Measurements from ENCODE around the gene GRIA1. TPM values are rescaled to one million over a fixed set of nuclear protein-coding genes. Genes with fewer than 3 reads are reported as not detected.

Gene GRIA1
- total and polyA plus RNA-seq, 2 of the 13 experiments (the other 11 are each of a cell fraction or from before 2014, with no cell fraction given), result not detected

- TF ChIP-seq NFRKB (IDR thresholded peaks at IDR 0.05) (no peak), ZNF317 (CRISPR knock-in tag; IDR thresholded peaks at IDR 0.05) (no peak)
Observed at GRCh38 chr5:153770066-153770465, 279.6 kb downstream of the GRIA1 start (continued).

GRCh38 chr5:153774686-153775085 lies 284.2 kb downstream of the GRIA1 start:
- in situ Hi-C loops (cut with HindIII; ENCODE audit: extremely low pct_ligation_motif_present, low pct_unique_long_range_greater_than_20kb) (no loop called here), intact Hi-C loops (cut with micrococcal nuclease; ENCODE audit: unreplicated experiment) (no loop called here)
- WGBS (ENCODE audit: low lambda C conversion rate), result 0% methylated on average over 1 of the region's 1 CpG
- no peak for TF ChIP-seq SP4 (CRISPR knock-in tag; IDR thresholded peaks at IDR 0.05)
- no peak for TF ChIP-seq RFXAP (CRISPR knock-in tag; IDR thresholded peaks at IDR 0.05; ENCODE audit: borderline replicate concordance)
- no peak for TF ChIP-seq XBP1 (CRISPR knock-in tag; IDR thresholded peaks at IDR 0.05)
- no peak for TF ChIP-seq ZNF816 (CRISPR knock-in tag; IDR thresholded peaks at IDR 0.05; ENCODE audit: borderline replicate concordance)
- TF ChIP-seq HMG20B (CRISPR knock-in tag; conservative IDR thresholded peaks at IDR 0.05), result no peak
- TF ChIP-seq CENPT (CRISPR knock-in tag; IDR thresholded peaks at IDR 0.05; ENCODE audit: low read depth), result no peak
- no peak for TF ChIP-seq ZBTB25 (CRISPR knock-in tag; IDR thresholded peaks at IDR 0.05)
- TF ChIP-seq HIVEP1 (CRISPR knock-in tag; IDR thresholded peaks at IDR 0.05), result no peak
- no peak for TF ChIP-seq SNRNP70 (IDR thresholded peaks at IDR 0.05; ENCODE audit: low read depth, low read length)
- no peak for TF ChIP-seq PHB2 (IDR thresholded peaks at IDR 0.05; ENCODE audit: partially characterized antibody)
- TF ChIP-seq CAMTA2 (CRISPR knock-in tag; IDR thresholded peaks at IDR 0.05; ENCODE audit: borderline replicate concordance), result no peak
- no peak for TF ChIP-seq GMEB1 (CRISPR knock-in tag; IDR thresholded peaks at IDR 0.05; ENCODE audit: borderline replicate concordance)
- TF ChIP-seq IKZF1 (IDR thresholded peaks at IDR 0.05), result no peak
- TF ChIP-seq ZNF780A (CRISPR knock-in tag; IDR thresholded peaks at IDR 0.05), result no peak
- TF ChIP-seq RBM22 (optimal IDR thresholded peaks at IDR 0.05; ENCODE audit: low read length), result no peak
- TF ChIP-seq ZNF138 (CRISPR knock-in tag; IDR thresholded peaks at IDR 0.05; ENCODE audit: low read depth), result no peak
- no peak for TF ChIP-seq ARNT (IDR thresholded peaks at IDR 0.05)
- no peak for TF ChIP-seq ZSCAN20 (CRISPR knock-in tag; IDR thresholded peaks at IDR 0.05; ENCODE audit: borderline replicate concordance)
- ChIA-PET POLR2A (no interaction called here), CTCF (ENCODE audit: low intra/inter-chr PET ratio, low total read pairs) (no interaction called here)
- Histone ChIP-seq H3K79me2 (ENCODE audit: insufficient read depth, low read length) (no peaks in the 10 kb centered on the region), H3K4me3 (replicated peaks in 1 of 3; ENCODE audit: insufficient read depth in 1 of 3, low read depth in 2 of 3, low read length in 3 of 3) (no peak overlapping the region), H3K9me3 (ENCODE audit: low read length) (no peaks in the 10 kb centered on the region), H3K9ac (ENCODE audit: insufficient read depth, low read depth, low read length) (no peak overlapping the region), H3K36me3 (replicated peaks in 1 of 2; ENCODE audit: control insufficient read depth in 1 of 2, insufficient read depth in 2 of 2, low read length in 2 of 2) (no peaks in the 10 kb centered on the region), H3K4me2 (ENCODE audit: low read depth, low read length) (no peak overlapping the region), H4K20me1 (ENCODE audit: insufficient read depth, low read length) (no peaks in the 10 kb centered on the region), H3K27ac (ENCODE audit: extremely low read length, insufficient read depth, low read length) (no peak overlapping the region), H3K4me1 (ENCODE audit: insufficient read depth, low read length) (no peaks in the 10 kb centered on the region), H2AFZ (ENCODE audit: low read length) (no peak overlapping the region), H3K27me3 (ENCODE audit: control insufficient read depth in 1 of 2, insufficient read depth in 2 of 2, low read length in 2 of 2) (no peaks in the 10 kb centered on the region; a peak in 1 of 5 replicates)
- no TSS peak for BruUV-seq (replicated peaks)
- no peak for ATAC-seq
- no peak for DNase-seq (ENCODE audit: low spot score)
- FAIRE-seq, result no peak
